IPS-NIHi7 (cell line): Measurements from ENCODE around the gene COL4A1.
"Not testable (repeated sequence)": the region's sequence is repeated elsewhere in the genome, so short reads cannot be mapped to it uniquely, and the experiment has no call there.

Experiments used
- DNase-seq: peaks from one replicate; pipeline ENCODE4 v3.0.0; 2012; ENCODE audit warnings: mixed read lengths; ENCODE audit errors: extremely low spot score

The COL4A1 gene

DNA sequence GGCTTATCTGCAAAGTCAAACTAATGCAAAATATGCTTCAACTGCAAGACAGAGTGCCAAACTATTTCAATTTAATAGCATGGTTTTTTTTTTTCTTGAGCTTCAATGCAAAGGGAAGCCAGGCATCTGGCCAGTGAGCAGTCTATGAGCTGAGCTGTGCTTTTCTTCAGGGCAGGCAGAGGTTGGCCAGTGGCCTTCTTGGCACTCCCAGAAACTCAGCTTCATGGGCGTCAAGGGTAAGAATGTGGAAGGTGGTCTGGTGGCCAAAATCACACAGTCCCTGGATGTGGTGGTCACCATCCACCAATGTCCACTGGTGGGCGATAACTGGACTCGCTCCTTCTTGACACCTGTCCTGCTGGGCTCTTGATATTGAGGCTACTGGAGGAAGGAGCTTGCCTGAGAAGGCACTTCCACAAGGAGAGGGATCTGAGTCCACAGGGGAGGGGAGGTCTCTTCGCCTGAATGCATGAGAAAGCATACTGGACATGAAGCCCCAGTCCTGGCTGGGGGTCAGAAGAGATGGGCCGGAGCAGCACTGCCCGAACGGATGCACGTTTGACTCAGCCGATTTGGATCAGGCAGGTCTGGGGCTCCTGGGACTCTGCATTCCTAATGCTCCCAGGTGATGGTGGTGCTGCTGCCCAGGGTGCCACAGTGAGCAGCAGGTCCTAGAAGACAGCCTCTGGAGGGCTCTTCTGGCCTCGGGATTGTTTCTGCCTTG, 17.2 kb upstream of the COL4A1 start:
- DNase-seq, result no peak

DNA sequence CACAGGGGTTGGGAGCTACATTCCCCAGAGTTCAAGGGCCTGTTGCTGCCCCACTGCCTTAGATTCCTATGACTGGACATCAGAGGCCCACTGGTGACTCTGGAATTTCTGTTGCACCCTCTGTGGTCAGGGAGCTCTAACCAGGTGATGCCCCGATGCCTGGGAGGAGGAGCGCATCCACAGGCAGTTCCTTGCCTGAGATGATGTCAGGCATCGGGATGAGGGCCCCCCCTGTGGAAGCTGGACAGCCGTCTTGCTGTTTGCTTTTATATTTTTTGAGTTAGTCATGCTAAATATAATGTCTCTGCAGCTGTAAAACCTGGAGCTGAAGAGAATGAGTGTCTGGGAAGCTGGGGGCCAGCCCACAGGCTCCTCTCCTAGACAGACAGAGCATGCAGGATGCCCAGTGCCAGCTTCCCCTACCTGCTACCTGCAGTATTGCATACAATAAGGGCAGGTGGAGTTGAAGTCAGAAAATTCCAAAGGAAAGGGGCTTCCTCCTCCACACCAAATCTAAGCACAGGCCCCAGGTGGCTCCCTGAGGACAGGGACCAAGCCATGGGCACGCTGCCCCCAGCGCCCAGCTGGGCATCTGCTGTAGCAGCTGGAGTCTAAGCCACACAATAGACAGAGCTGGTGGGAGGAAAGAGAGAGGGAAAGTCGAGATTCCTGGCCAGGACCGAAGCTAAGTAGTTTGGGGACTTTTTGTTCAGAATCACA, 16.4 kb upstream of the COL4A1 start:
- no peak for DNase-seq

DNA sequence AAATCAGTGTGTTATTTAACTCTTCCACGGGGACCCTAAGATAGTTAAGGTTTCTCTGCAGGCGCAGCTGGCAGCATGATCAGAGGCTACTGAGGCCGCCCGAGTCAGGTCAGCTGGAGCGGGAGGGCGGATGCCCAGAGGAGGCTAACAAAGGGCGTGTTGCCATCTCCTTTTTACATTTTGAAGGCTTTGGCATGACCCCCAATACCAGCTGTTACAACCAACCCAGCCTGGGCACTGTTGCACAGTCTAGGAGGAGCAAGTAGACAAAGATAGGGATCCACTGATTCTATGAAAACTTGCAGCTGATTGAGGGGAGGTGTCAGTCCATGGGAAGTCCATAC, 15.8 kb upstream of the COL4A1 start:
- DNase-seq, result no peak

DNA sequence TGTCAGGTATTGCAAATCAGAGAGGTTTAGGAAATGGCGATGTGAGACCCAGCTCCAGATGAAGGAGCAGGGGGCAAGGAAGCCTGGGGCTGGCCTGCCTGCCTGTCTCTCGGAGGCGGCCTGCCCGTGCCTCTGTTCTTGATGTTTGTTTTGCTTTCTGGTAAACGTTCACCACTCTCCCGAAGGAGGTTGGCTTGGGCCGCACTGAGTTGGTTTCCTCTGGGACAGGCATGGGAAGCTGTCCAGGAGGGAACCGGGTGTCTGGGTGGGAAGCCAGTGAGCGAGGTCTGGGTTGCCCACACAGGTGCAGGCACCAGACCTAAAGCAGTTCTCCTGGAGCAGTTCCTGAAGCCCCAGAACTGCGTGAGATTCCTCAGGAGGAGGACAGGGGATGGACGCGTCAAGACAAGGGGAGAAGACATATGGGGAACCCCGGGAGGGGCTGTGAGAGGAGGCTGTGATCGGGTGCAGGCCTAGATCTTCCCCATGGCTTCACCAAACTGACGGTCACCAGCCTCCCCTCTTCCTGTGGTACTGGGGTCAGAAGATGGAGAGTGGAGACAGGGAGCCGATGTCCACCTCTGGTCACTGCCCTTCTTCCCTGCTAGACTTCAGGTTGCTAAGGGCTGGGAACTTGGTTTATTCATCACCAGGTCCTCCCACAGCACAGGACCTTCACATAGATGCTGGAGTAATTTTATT, 15.3 kb upstream of the COL4A1 start:
- no peak for DNase-seq

DNA sequence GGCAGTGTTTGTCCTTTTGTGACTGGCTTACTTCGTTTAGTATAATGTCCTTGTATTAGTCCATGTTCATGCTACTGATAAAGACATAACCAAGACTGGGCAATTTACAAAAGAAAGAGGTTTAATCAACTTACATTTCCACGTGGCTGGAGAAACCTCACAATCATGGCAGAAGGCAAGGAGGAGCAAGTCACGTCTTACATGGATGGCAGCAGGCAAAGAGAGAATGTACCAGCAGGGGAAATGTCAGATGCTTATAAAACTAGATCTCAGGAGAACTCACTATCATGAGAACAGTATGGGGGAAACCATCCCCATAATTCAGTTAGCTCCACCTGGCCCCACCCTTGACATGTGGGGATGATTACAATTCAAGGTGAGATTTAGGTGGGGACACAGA, 14.6 kb upstream of the COL4A1 start:
- DNase-seq, result not testable (repeated sequence)

DNA sequence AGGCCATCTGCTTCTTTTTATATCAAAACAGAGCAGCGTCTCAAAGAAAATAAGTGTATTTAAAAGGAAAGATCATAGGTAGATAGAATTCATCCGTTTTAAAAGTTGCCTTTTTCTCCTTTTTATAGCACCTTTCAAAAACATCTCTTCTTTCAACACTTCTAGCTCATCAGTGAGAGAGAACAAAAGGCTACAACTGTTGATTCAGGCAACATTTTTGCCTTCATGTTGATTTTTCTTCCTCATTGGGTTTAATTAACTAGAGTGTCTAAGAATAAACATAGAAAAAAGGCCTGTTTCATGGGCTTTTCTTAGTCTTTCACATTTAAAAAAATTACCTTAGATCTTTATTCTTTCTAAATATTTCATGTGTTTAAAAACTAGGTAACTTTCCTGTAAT, 13.7 kb upstream of the COL4A1 start:
- no peak for DNase-seq

DNA sequence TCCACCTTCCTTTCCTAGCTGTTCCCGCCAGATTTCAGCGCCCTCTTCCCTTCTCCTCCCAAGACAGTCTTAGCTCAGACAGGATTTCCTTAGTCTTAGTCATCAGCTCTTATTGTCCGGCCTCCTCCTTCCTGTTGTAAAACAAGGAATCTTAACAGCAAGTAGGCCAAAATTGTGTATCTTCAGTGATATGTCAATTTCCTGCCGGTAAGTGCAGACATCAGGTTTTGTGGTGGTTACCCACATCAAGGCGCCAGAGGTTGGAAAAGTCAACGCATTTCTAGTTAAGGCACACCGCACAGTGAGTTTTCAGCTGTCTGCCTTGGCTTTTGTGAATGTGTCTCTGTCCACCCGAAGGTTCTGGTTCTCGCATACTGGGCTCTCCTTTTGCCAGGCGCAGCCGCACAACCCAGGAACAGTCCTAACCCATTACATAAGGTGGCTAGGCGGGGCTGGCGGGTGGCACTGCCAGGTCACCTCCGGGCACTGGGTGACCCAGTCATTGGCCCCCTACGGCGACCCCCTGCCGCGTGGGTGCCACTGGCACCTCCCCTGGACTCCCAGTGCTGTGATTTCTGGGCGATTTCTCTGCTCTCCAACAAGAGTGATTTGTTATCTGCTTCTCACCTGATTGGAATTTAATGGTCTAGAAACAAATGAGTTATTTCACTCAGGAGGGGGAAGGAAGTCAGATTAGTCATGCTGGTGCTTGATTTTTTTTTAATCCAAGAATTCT, 13.0 kb upstream of the COL4A1 start:
- DNase-seq, result no peak

DNA sequence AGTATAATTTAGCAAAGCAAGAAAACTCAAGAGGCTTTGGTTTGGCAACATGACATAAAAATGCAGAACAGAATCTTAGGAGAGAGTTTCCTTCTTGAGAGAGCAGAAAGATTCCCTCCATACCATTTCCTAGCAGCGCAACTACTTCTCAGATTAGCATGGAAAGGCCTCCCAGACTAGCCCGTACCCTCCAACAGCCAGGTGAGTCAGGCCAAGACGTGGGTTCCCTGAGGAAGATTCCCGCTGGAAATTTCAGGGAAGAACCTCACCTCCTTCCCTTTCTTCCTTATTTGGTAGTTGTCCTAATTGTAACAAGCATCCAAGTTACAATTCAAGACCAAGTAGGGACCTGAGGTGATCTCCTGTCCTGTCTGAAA, 12.4 kb upstream of the COL4A1 start:
- no peak for DNase-seq

DNA sequence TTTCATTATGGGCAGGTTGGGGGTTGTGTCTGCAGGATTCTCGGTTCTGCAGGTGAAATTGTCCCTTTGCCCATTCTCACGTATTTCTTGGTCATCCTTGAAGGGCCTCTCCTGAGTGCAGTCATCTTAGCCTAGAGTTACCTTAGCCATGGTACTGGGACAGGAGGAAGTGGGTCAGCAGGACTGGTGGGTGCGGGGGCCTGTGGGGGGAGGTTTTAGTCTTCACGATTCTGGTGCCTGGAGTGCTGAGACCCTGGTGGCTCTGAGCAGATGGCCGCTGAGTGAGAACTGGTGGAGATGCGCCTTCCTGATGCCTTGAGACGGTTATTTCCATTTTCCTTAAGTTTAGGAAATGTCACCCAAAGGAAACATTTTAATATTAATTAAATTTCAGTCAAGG, 12.0 kb upstream of the COL4A1 start:
- no peak for DNase-seq

DNA sequence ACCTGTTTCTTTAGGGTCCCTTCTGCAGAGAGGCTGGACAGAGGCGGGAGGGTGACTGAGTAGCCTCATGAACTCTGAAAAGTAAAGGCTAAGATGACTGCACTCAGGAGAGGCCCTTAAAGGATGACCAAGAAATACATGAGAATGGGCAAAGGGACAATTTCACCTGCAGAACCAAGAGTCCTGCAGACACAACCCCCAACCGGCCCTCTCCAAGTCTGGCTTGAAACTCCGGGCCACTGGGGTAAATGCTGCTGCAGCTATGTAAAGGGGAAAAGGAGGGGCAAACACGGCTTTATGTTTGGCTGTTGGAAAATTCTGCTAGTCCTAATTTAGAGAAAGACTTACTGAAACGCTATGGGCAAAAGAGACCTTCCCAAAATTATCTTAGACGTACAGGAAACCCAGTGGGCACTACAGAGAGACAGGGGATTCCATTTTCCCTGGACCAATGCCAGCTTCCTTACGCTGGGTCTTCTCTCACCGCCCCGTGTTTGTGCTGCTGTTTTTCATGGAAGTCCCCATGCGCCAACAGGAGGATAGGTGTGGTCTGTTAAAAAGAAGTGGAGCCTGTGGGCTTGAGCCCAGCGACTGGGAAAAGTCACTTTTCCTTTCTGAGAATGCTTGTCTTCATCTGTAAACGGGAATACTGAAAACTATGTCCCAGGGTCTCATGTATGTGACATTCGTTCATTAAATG, 10.7 kb upstream of the COL4A1 start:
- no peak for DNase-seq

DNA sequence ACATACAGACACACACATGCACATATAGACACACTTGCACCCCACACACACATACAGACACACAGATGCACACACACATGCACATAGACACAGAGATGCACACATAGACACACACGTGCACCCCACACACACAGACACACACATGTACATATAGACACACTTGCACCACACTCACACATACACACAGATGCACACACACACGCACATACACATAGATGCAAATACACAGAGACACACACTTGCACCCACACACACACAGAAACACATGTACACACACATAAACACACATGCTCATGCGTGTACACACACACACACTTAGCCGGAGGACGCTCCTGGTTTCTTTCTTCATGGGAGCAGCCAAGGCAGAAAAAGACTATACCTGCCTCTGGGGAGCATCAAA, 10.1 kb upstream of the COL4A1 start:
- DNase-seq, result no peak

DNA sequence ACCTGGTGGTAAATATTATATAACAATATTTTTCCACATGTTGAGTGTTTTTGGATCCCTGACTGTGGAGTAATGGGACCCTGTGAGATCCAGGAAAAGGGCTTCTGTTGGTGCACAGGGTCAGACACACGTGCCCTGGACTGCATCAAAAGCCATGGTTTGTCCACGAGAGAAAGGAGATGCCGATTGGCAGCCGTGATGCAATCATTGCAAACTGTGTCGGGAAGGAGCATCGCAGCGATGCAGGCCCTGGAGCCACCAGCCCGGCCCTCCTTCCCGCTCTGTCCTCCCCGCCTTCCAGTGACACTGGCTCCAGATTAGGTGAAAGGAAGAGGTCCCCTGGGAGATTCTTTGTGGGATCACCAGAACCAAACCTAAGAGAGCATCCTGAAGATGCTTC, 9.2 kb upstream of the COL4A1 start:
- DNase-seq, result no peak

DNA sequence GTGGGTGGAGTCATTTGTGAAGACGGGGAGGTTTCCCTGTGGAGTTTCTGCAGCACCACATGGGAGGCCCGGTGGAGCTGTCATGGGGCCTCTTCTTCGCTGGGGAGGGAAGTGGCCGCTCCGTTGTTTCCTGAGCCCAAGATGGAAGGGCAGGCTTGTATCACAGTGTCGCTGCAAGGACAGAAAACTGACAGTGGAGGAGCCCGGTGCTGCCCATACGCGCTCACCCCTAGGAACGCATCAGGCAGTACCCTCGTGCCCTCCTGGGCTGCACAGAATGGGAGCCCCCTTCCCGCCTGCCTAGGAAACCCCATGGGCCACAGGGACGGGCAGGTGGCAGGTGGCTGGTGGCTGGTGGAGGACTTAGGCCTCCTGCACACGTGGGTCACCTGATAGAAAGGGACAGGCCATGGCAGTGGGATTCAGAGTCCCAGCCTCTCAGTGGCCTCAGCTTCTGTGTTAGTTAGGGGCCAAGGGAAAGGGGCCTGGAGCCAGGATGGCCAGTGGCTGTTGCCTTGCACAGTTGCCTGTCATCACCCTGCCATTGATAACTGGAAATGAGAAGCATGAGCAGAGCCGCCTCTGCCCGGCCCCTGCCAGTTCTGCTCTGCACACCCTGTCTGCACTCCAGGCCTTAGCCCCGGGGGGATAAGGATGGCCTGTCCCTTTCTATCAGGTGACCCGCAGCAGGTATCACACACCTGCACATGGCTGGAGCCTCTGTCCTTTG, 7.7 kb upstream of the COL4A1 start:
- no peak for DNase-seq

DNA sequence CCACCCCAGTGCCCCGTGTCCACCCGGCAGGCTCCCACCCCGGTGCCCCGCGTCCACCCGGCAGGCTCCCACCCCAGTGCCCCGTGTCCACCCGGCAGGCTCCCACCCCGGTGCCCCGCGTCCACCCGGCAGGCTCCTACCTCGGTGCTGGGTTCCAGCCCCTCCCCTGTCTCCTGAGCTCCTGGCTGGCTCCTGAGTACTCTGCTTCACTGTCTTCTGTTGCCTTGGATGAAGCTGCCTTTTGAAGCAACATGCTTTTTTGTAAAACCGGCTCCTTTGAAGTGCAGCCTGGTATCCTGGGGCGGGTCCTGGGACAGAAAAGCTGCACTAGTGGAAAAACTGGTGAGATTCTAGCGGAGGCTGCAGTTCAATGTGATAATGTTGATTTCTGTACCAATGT, 6.8 kb upstream of the COL4A1 start:
- not testable (repeated sequence) for DNase-seq

DNA sequence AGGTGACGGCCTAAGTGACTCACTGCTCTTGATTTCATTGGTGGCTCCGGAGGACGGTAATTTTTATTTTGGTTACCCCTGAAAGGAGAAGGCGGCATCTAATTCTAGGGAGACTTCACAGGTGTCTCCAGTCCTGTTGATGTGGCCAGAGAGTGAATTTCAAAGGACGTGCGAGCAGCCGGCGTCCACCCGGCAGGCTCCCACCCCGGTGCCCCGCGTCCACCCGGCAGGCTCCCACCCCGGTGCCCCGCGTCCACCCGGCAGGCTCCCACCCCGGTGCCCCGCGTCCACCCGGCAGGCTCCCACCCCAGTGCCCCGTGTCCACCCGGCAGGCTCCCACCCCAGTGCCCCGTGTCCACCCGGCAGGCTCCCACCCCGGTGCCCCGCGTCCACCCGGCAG, 6.3 kb upstream of the COL4A1 start:
- not testable (repeated sequence) for DNase-seq

DNA sequence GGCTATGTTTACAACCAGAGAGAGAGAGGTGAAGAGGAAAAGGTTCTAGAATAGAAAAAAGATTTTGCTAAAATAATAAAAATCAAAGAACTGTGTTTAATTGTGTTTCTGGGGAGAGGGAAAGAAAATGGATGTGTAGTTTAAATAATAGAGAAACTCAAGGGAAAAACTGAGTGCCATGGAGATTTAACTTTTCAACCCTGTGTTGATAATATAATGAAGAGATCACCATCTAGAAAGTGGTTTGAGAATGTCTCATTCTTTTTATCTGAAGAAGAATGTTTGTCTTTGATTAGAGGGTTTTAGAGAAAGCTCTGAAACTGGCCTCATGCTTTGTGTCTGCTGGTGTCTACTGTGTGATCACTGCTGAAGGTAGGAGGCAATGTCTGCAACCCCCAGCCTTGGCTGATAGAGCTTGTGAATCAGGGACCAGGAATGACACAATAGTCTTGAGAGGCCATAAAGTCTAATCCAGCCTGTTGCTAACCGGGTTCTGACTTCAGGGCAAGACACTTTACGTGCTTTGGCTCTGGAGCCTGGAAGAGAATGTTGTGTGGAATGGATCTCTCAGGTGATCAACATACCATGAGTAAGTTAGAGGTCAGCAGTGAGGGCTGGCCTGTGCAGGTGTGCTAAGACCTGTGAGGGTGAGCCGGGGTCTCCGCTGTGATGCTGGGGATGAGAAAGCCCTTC, 5.5 kb upstream of the COL4A1 start:
- DNase-seq, result no peak

DNA sequence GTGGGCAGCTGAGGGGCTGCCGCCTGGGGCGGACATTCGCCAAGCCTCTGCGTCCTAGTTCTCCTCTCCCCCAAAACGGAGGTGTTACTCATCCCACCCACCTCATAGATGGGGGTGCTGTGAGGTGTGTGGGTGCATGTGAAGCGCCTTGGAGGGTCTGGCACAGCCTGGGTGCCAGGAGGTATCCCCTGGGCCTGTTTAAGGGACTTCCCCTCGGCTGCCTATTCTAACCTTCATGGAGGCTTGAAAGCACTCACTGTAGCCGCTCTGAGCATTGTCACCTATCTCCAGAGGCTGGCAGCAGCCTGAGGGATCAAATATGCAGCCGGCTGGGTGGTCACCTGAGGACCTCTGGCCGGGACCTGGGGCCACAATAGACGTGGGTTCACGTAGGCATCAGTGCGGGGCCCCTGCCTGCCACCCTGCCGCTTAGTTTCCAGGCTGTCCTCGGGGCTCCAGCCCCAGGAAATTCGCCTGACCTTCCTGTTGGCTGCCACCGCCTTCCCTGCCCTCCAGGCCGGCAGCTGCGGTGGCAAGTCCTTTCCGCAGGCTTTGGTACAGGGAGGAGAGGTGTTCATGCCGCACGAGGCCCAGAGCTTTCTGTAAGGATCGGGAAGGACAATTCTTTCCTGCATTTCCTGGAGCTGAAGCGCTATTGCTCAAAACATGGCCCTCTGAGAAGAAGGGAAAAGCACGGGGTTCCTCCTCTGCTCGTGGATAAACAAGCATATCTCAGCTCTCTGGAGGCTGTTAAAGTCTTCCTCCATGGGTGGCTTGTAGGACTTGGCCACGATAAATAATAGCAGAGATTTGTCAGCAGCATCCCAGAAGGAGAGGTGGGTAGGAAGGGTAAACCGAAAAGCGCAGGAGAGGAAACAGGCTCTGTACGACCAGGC, 4.7 kb upstream of the COL4A1 start:
- DNase-seq, result no peak

DNA sequence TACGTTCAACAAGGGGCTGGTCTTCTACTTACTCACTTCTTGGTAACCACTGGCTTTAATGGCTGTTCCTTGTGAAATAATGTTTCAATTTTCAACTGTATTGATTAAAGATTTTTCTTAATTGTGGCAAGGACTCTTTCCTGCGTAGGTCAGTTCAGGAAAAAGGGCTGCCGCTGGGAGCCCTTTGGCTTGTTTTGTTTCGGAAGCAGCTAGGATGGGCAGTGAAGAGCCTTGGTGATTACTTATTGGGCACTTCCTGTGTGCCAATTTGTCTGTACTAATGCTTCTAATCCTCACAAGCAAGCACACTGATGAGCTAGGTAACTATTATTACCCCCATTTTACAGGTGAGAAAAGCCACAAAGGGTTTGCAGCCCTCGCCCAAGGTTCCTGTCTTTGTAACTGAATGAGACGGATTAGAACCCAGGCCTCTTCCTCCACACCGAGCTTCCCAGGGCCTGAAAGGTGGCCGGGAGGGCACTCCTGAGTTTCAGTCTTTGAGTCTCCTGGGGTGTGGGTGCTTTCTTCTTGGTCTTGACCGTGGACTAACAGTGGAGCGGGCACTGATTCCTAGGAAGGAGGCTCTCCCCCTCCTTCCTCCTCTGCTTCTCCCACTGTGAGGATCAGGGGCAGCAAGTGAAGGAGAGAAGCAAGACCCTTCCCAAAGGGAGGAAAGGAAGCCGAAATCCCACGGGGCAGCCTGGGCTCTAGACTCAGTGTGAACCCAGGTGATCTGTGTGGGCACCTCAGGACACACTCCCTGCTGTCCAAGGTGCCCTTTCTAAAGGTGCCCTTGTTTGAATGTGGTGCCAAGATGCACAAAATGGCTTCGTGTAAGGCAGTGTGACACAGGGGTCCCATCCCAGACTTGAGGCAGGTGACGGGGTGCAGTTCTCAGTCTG, 3.8 kb upstream of the COL4A1 start:
- no peak for DNase-seq
